T47D (cell line): ENCODE measurements around the gene GPC6.
"Not testable (repeated sequence)": the region's sequence is repeated elsewhere in the genome, so short reads cannot be mapped to it uniquely, and the experiment has no call there.

Source experiments
- DNase-seq, 2 experiments: peaks; one replicate each; pipeline versions ENCODE4 v3.0.0 to v3.0.0-alpha.2; 2011 to 2012; ENCODE audit warnings: low read depth in 1 of 2, low spot score in 1 of 2
- JUND ChIP-seq: IDR thresholded peaks from 2 replicates; pipeline ENCODE4 v1.6.1; 2012; ENCODE audit warnings: low read depth
- in situ Hi-C: cut with HindIII; loops from 2 replicates; pipeline ENCODE4 v1.10.0; 2016; ENCODE audit warnings: low sequenced_read_pairs, low pct_unique_long_range_greater_than_20kb

GPC6 gene

GRCh38 chr13:94181461-94182107, 955.0 kb downstream of the GPC6 start:
- no peak for TF ChIP-seq JUND
- DNase-seq = no peak
- in situ Hi-C loops = no loop called here

GRCh38 chr13:94182185-94182761, 955.7 kb downstream of the GPC6 start:
- in situ Hi-C loops = no loop called here
- DNase-seq = no peak
- TF ChIP-seq JUND = no peak

GRCh38 chr13:94186470-94186869, 959.9 kb downstream of the GPC6 start:
- in situ Hi-C loops = no loop called here
- DNase-seq = no peak
- no peak for TF ChIP-seq JUND

- in situ Hi-C loops = no loop called here
- TF ChIP-seq JUND = no peak
- DNase-seq = no peak
Observed at GRCh38 chr13:94188201-94188854, 961.7 kb downstream of the GPC6 start.

- peak in 1 of 2 experiments; percentile 64 for DNase-seq
- no peak for TF ChIP-seq JUND
- in situ Hi-C loops = no loop called here
Observed at GRCh38 chr13:94192431-94192975, 965.9 kb downstream of the GPC6 start.

GRCh38 chr13:94195715-94196114, 969.1 kb downstream of the GPC6 start:
- DNase-seq = no peak
- no peak for TF ChIP-seq JUND
- in situ Hi-C loops = no loop called here

- in situ Hi-C loops = no loop called here
- no peak for DNase-seq
- no peak for TF ChIP-seq JUND
Observed at GRCh38 chr13:94196413-94196812, 969.8 kb downstream of the GPC6 start.

GRCh38 chr13:94198681-94199080, 972.1 kb downstream of the GPC6 start:
- TF ChIP-seq JUND = no peak
- in situ Hi-C loops = no loop called here
- DNase-seq = no peak

- DNase-seq = no peak
- in situ Hi-C loops = no loop called here
- TF ChIP-seq JUND = no peak
Observed at GRCh38 chr13:94199135-94199534, 972.5 kb downstream of the GPC6 start.

- no peak for DNase-seq
- TF ChIP-seq JUND = no peak
- in situ Hi-C loops = no loop called here
Observed at GRCh38 chr13:94201022-94201421, 974.4 kb downstream of the GPC6 start.

GRCh38 chr13:94204163-94204562, 977.6 kb downstream of the GPC6 start:
- TF ChIP-seq JUND = no peak
- in situ Hi-C loops = no loop called here

GRCh38 chr13:94204946-94205345, 978.3 kb downstream of the GPC6 start:
- in situ Hi-C loops = no loop called here
- peak in 1 of 2 experiments; percentile 49 for DNase-seq
- TF ChIP-seq JUND = no peak

More at GRCh38 chr13:94204163-94204562, 977.6 kb downstream of the GPC6 start:
- DNase-seq = no peak

GRCh38 chr13:94205896-94206295, 979.3 kb downstream of the GPC6 start:
- DNase-seq = no peak
- in situ Hi-C loops = no loop called here
- TF ChIP-seq JUND = no peak

- in situ Hi-C loops = no loop called here
- peak; percentile 33; the same call in 1 of the 2 replicates for TF ChIP-seq JUND
- DNase-seq = peak; percentile 16 to 69
Observed at GRCh38 chr13:94209117-94209516, 982.5 kb downstream of the GPC6 start.

GRCh38 chr13:94209913-94210312, 983.3 kb downstream of the GPC6 start:
- DNase-seq, in situ Hi-C loops: not testable (repeated sequence)
